Loucy (cell line): ENCODE results near the gene ACOT13.
A peak's percentile ranks its signal among the peaks of the same experiment; 100 is the strongest.

ENCODE experiments used
- H2AFZ ChIP-seq: fragments of 200-600 bp; sonication (generic); 2 replicates; pipeline ENCODE4 v1.6.0; 2016; ENCODE audit warnings: antibody characterized with exemption, mild to moderate bottlenecking, low read length, moderate library complexity
- H3F3A ChIP-seq: fragments of 200-600 bp; 2 replicates; pipeline ENCODE4 v1.6.0; 2016; ENCODE audit warnings: antibody characterized with exemption, low read depth, mild to moderate bottlenecking
- H3K27me3 ChIP-seq: fragments of 200-600 bp; sonication (generic); 2 replicates; pipeline ENCODE4 v1.6.1; 2014; ENCODE audit warnings: low read length, mild to moderate bottlenecking; ENCODE audit not compliant: insufficient read depth, poor library complexity, severe bottlenecking
- H3K36me3 ChIP-seq: fragments of 200-600 bp; sonication (generic); 2 replicates; pipeline ENCODE4 v1.6.1; 2016; ENCODE audit warnings: low read length; ENCODE audit not compliant: insufficient read depth
- H3K4me1 ChIP-seq: fragments of 200-600 bp; sonication (generic); 2 replicates; pipeline ENCODE4 v1.5.1; 2014; ENCODE audit warnings: low read length, mild to moderate bottlenecking; ENCODE audit not compliant: insufficient read depth, poor library complexity, severe bottlenecking
- H3K4me2 ChIP-seq: fragments of 200-600 bp; sonication (generic); 2 replicates; pipeline ENCODE4 v1.6.0; 2014; ENCODE audit warnings: antibody characterized with exemption, low read length, low read depth, mild to moderate bottlenecking; ENCODE audit not compliant: poor library complexity, severe bottlenecking
- H3K4me3 ChIP-seq: fragments of 200-600 bp; sonication (generic); 2 replicates; pipeline ENCODE4 v1.5.1; 2014; ENCODE audit warnings: low read length, mild to moderate bottlenecking, mixed read lengths; ENCODE audit not compliant: poor library complexity, severe bottlenecking
- H3K79me2 ChIP-seq: fragments of 200-600 bp; sonication (generic); 2 replicates; pipeline ENCODE4 v1.6.1; 2014; ENCODE audit warnings: low read length; ENCODE audit not compliant: insufficient read depth
- H3K9ac ChIP-seq: fragments of 200-600 bp; sonication (generic); 2 replicates; pipeline ENCODE4 v1.6.0; 2014; ENCODE audit warnings: mild to moderate bottlenecking, low read depth, low read length, moderate library complexity; ENCODE audit not compliant: poor library complexity, severe bottlenecking
- H3K9me2 ChIP-seq: fragments of 200-600 bp; sonication (generic); replicated peaks from 2 replicates; pipeline ENCODE4 v1.6.1; 2016; ENCODE audit warnings: low read depth, low read length, mixed read lengths
- H3K9me3 ChIP-seq: fragments of 200-600 bp; sonication (generic); 2 replicates; pipeline ENCODE4 v1.6.1; 2014; ENCODE audit warnings: mild to moderate bottlenecking, antibody characterized with exemption, low read length, low read depth; ENCODE audit not compliant: insufficient read depth
- H4K20me1 ChIP-seq: fragments of 200-600 bp; sonication (generic); 2 replicates; pipeline ENCODE4 v1.6.0; 2014; ENCODE audit warnings: antibody characterized with exemption, low read length, mild to moderate bottlenecking; ENCODE audit not compliant: insufficient read depth, poor library complexity, severe bottlenecking
- CTCF ChIP-seq: fragments of 200-600 bp; sonication (generic); conservative IDR thresholded peaks from 2 replicates; pipeline ENCODE4 v1.5.1; 2014; ENCODE audit warnings: mild to moderate bottlenecking, antibody characterized with exemption, low read length
- EZH2phosphoT487 ChIP-seq: fragments of 200-600 bp; IDR thresholded peaks from 2 replicates; pipeline ENCODE4 v1.6.1; 2018; ENCODE audit warnings: antibody characterized with exemption, mild to moderate bottlenecking, moderate library complexity, borderline replicate concordance

ACOT13 gene

GRCh38 chr6:24666641-24667377 lies at the start of gene ACOT13, which contains the start of gene TDP2:
Gene ACOT13, plus strand, starts transcription at chr6:24667077. Its CDS starts 187 bp downstream, at chr6:24667264.
Gene TDP2, minus strand, starts transcription at chr6:24666899. Its CDS starts 37 bp downstream, at chr6:24666862.
- H2AFZ ChIP-seq = peak within 1 kb of the TSS; percentile 98
- peaks cover 5% of the 10 kb centered on the region; the same call in 1 of the 2 replicates for H3K36me3 ChIP-seq
- H3K4me1 ChIP-seq = peaks cover 29% of the 10 kb centered on the region
- peak within 1 kb of the TSS; percentile 97 for H3K4me3 ChIP-seq
- H3K9me3 ChIP-seq = peaks cover 6% of the 10 kb centered on the region; the same call in 1 of the 2 replicates
- peak within 1 kb of the TSS; percentile 96 for H3K9ac ChIP-seq
- peaks cover 3% of the 10 kb centered on the region for H3K27me3 ChIP-seq
- no peaks in the 10 kb centered on the region for H3F3A ChIP-seq
- peak; percentile 58 for TF ChIP-seq CTCF
- TF ChIP-seq EZH2phosphoT487 = no peak
- peak within 1 kb of the TSS; percentile 82 for H3K4me2 ChIP-seq
- peaks cover 56% of the 10 kb centered on the region for H3K79me2 ChIP-seq
- peaks cover 26% of the 10 kb centered on the region for H4K20me1 ChIP-seq
- no peaks in the 10 kb centered on the region for H3K9me2 ChIP-seq

GRCh38 chr6:24619661-24620060 lies 47.2 kb upstream of the ACOT13 start:
- no peaks in the 10 kb centered on the region for H3K79me2 ChIP-seq
- no peaks in the 10 kb centered on the region for H3K4me1 ChIP-seq
- no peaks in the 10 kb centered on the region for H3K9me2 ChIP-seq
- H3F3A ChIP-seq = no peaks in the 10 kb centered on the region
- H2AFZ ChIP-seq = no peak overlapping the region
- TF ChIP-seq EZH2phosphoT487 (no peak), CTCF (no peak)
- H4K20me1 ChIP-seq = no peaks in the 10 kb centered on the region
- H3K9me3 ChIP-seq = no peaks in the 10 kb centered on the region
- H3K4me3 ChIP-seq = no peak overlapping the region
- H3K9ac ChIP-seq = no peak overlapping the region
- H3K36me3 ChIP-seq = no peaks in the 10 kb centered on the region
- no peak overlapping the region for H3K4me2 ChIP-seq
- no peaks in the 10 kb centered on the region for H3K27me3 ChIP-seq

GRCh38 chr6:24620637-24621036 lies 46.2 kb upstream of the ACOT13 start:
- Histone ChIP-seq H3K27me3 (no peaks in the 10 kb centered on the region), H3K9me2 (no peaks in the 10 kb centered on the region), H2AFZ (no peak overlapping the region), H3K9me3 (no peaks in the 10 kb centered on the region), H3K9ac (no peak overlapping the region), H3K36me3 (no peaks in the 10 kb centered on the region), H3K79me2 (no peaks in the 10 kb centered on the region), H4K20me1 (no peaks in the 10 kb centered on the region), H3K4me2 (no peak overlapping the region), H3F3A (no peaks in the 10 kb centered on the region), H3K4me3 (no peak overlapping the region), H3K4me1 (no peaks in the 10 kb centered on the region)
- TF ChIP-seq CTCF = no peak
- no peak for TF ChIP-seq EZH2phosphoT487
